ENCODE results near the gene BRS3.
A peak's percentile ranks its signal among the peaks of the same experiment; 100 is the strongest.

BRS3 gene

DNA sequence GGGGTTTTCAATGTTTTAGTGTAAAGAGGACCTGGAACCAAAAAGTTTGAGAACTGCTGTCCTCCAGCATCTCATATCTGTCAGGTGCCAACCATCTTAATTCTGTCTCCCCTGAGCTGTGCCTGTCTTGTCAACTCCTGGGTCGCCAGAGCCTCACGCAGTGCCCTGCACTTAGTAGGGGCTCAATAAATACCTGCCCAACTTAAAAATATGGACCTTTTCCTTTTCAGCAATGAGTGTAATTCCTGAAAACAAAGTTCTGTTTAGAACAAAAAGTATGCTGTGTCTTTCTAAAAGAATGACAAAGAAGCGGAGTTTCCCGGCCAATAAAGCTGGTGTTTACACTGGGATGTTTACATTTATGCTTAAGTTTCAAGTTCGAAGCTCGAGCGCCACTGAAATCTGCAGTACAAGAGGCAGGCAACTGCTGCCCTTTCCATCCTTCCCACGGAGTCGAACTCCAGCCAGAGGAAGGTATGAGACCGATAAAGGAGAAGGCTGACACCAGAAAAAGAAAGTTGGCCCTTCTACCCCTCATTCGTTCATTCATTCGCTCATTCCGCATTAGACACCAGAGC, 8.5 kb downstream of the BRS3 start:
- no peak for DNase-seq (ENCODE audit: low read depth)

DNA sequence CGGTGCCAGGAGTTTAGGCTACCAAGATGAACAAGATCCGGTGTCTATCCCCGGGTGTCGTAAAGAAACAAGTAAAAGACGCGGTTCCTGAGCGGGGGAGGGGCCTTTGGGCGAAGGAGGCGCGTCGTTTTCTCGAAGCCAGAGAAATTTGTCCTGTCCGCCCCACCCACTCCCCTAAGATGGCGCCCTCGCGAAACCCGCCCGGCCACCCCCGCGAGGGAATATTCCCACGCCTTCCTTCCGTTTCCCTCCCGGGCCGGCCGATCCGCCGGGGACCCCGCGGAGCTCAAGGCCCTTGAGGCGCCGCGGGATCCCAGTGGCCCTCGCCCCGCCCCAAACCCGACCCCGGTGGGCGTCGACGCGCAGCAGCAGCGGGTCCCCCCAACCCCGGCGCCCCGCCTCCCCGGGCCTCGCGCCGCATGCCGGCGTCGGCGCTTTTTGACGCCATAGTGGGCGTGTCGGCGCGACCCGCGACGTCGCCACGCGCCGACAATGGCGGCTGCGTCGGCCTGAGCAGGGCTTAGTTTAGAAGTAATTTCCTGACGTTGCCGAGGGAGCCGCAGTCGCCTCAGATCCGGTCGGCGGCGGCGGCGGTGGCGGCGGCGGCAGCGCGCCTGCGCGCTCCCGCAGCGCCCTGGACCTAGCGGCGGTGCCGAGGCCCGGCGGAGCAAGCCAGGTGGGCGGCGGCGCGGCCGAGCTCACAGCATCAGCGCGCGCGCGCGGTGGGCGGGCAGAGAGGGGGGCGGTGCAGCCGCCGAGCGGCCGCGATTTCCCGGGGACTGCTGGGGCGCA, 9.2 kb downstream of the BRS3 start:
- DNase-seq (ENCODE audit: low read depth), result peak; percentile 79

GRCh38 chrX:136497556-136498052, 9.9 kb downstream of the BRS3 start, which contains the start of gene HTATSF1:
TSS of gene HTATSF1 (plus strand) at chrX:136497592. CDS start at chrX:136497685, 93 bp downstream.
- DNase-seq (ENCODE audit: low read depth), result no peak

GRCh38 chrX:136519069-136519468, 31.3 kb downstream of the BRS3 start:
- no peak for DNase-seq (ENCODE audit: low read depth)

- no peak for DNase-seq (ENCODE audit: low read depth)
Measured at GRCh38 chrX:136523770-136524169, 36.0 kb downstream of the BRS3 start.

GRCh38 chrX:136525738-136526606, 38.2 kb downstream of the BRS3 start:
- DNase-seq (ENCODE audit: low read depth), result no peak

GRCh38 chrX:136528645-136529315, 41.0 kb downstream of the BRS3 start:
- no peak for DNase-seq (ENCODE audit: low read depth)

GRCh38 chrX:136529795-136530194, 42.0 kb downstream of the BRS3 start:
- DNase-seq (ENCODE audit: low read depth), result no peak

DNA sequence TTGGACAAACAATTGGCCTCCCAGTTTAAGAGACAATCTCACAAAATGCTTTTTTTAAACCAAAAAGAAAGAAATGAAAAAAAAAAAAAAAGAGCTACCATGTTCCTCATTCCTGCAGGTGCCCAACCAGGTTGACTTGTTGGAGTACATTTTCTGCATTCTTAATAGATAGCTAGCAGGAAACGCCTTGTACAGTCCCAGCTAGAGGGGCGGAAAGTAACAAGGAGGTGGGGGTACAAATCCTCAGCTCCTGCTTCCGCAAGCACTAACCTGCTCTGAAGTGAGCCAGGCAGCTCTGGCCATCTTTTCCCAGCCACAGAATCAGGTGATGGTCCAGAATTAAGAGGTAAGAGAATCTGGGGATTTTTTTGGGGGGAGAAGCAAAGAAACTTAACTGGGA, 44.2 kb downstream of the BRS3 start, which contains the start of gene VGLL1:
TSS of gene VGLL1 (plus strand) at position 265 of the 400 bp plus-strand sequence. CDS start 3,806 bp downstream, outside the sequence.
- DNase-seq (ENCODE audit: low read depth), result no peak

- DNase-seq (ENCODE audit: low read depth), result no peak
Measured at GRCh38 chrX:136534131-136534530, 46.4 kb downstream of the BRS3 start.

DNA sequence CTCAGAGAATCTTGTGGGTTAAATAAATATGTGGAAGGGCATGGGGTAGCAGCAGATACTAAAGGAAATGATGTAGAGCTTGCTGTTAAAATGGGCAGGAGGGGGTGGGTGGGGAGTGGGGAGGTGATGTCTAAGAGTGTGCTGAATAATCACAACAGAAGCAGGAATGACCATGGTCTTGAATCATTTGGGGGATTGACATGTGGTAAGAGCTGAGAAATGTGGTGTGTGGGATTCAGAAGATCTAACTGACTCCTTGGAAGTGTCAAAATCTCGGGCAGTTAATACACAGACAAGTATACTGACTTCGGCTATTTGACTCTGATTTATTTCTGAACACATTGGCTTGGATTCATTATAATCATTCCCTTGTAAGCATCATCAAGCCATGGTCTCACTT, 51.1 kb downstream of the BRS3 start:
- no peak for DNase-seq (ENCODE audit: low read depth)

- DNase-seq (ENCODE audit: low read depth), result no peak
Measured at GRCh38 chrX:136540226-136540625, 52.5 kb downstream of the BRS3 start.

DNA sequence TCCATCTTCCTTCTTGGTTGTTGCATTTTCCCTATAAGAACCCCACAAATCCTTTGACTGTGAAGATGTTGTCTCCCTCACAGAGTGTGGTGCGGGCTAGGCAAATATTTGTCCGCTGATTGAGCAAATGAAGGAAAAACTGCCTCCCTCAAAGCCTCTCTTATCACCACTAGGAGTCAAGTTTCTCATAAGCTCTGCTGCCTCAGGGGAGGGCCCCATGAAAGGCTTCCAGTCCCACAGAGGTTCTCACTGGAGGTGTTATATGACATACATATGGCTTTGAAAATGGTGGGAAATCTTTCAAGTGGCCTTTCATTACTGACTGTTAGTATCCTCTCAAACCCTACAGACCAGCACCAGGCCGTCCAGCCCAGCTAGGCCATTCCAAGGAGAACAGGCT, 53.5 kb downstream of the BRS3 start:
- DNase-seq (ENCODE audit: low read depth), result no peak

DNA sequence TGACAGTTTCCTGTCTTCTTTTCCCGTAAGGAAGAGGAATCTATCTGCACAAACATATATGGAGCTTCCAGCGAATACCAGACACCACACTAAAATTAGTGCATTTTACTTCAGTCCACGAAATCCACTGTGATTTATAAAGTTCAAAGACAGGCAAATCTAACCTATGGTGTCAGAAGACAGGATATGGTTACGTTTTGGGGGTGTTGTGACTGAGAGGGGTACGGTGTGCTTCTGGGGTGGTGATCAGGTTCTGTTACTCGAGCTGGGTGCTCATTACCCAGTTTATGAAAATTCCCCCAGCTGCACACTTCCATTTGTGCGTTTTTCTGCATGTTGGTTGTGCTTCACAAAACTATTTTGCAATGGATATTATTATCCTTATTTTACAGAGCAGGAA, 54.5 kb downstream of the BRS3 start:
- DNase-seq (ENCODE audit: low read depth), result no peak

Measured in activated T-helper 1 cell treated with Interleukin-2 at 50 U/mL for 16 hours (primary cell).